ENCODE results near the gene PLSCR1.
"Not testable (repeated sequence)": the region's sequence is repeated elsewhere in the genome, so short reads cannot be mapped to it uniquely, and the experiment has no call there.

PLSCR1 gene

GRCh38 chr3:146542179-146542578 is 2.2 kb downstream of the PLSCR1 start:
- no peaks in the 10 kb centered on the region for H3K36me3 ChIP-seq (ENCODE audit: insufficient read depth, low read length)
- H3K9me3 ChIP-seq (ENCODE audit: control insufficient read depth, insufficient read depth, low read length), result no peaks in the 10 kb centered on the region
- H3K9ac ChIP-seq (ENCODE audit: low read depth, low read length), result no peak overlapping the region
- no peaks in the 10 kb centered on the region; the same call in 1 of the 2 replicates for H3K4me1 ChIP-seq (ENCODE audit: insufficient read depth, low read length)

GRCh38 chr3:146540978-146541377 is 3.4 kb downstream of the PLSCR1 start:
- Histone ChIP-seq H3K9ac (ENCODE audit: low read depth, low read length) (no peak overlapping the region), H3K4me1 (ENCODE audit: insufficient read depth, low read length) (no peaks in the 10 kb centered on the region; the same call in 1 of the 2 replicates), H3K36me3 (ENCODE audit: insufficient read depth, low read length) (no peaks in the 10 kb centered on the region), H3K9me3 (ENCODE audit: control insufficient read depth, insufficient read depth, low read length) (no peaks in the 10 kb centered on the region)

- Histone ChIP-seq H3K36me3 (ENCODE audit: insufficient read depth, low read length) (no peaks in the 10 kb centered on the region), H3K9ac (ENCODE audit: low read depth, low read length) (no peak overlapping the region), H3K9me3 (ENCODE audit: control insufficient read depth, insufficient read depth, low read length) (no peaks in the 10 kb centered on the region), H3K4me1 (ENCODE audit: insufficient read depth, low read length) (peaks cover 2% of the 10 kb centered on the region; the same call in 1 of the 2 replicates)
These were observed 4.2 kb downstream of the PLSCR1 start for GRCh38 chr3:146540236-146540635.

GRCh38 chr3:146539315-146539714 is 5.1 kb downstream of the PLSCR1 start:
- Histone ChIP-seq H3K9ac (ENCODE audit: low read depth, low read length) (no peak overlapping the region), H3K36me3 (ENCODE audit: insufficient read depth, low read length) (no peaks in the 10 kb centered on the region), H3K9me3 (ENCODE audit: control insufficient read depth, insufficient read depth, low read length) (no peaks in the 10 kb centered on the region), H3K4me1 (ENCODE audit: insufficient read depth, low read length) (peaks cover 5% of the 10 kb centered on the region; the same call in 1 of the 2 replicates)

- H3K36me3 ChIP-seq (ENCODE audit: insufficient read depth, low read length), result no peaks in the 10 kb centered on the region
- peaks cover 5% of the 10 kb centered on the region; the same call in 1 of the 2 replicates for H3K4me1 ChIP-seq (ENCODE audit: insufficient read depth, low read length)
- H3K9me3 ChIP-seq (ENCODE audit: control insufficient read depth, insufficient read depth, low read length), result no peaks in the 10 kb centered on the region
- H3K9ac ChIP-seq (ENCODE audit: low read depth, low read length), result no peak overlapping the region
These were observed 6.8 kb downstream of the PLSCR1 start for GRCh38 chr3:146537603-146538002.

GRCh38 chr3:146536681-146537080 is 7.7 kb downstream of the PLSCR1 start:
- H3K36me3 ChIP-seq (ENCODE audit: insufficient read depth, low read length), result 0 out of 2 replicates have a peak, but pooled peaks cover 2% of the 10 kb centered on the region
- H3K4me1 ChIP-seq (ENCODE audit: insufficient read depth, low read length), result peaks cover 5% of the 10 kb centered on the region; the same call in 1 of the 2 replicates
- H3K9ac ChIP-seq (ENCODE audit: low read depth, low read length), result no peak overlapping the region
- H3K9me3 ChIP-seq (ENCODE audit: control insufficient read depth, insufficient read depth, low read length), result no peaks in the 10 kb centered on the region

GRCh38 chr3:146532406-146532805 is 12.0 kb downstream of the PLSCR1 start:
- peaks cover 5% of the 10 kb centered on the region; the same call in 1 of the 2 replicates for H3K4me1 ChIP-seq (ENCODE audit: insufficient read depth, low read length)
- H3K9me3 ChIP-seq (ENCODE audit: control insufficient read depth, insufficient read depth, low read length), result no peaks in the 10 kb centered on the region
- H3K36me3 ChIP-seq (ENCODE audit: insufficient read depth, low read length), result 0 out of 2 replicates have a peak, but pooled peaks cover 5% of the 10 kb centered on the region
- H3K9ac ChIP-seq (ENCODE audit: low read depth, low read length), result no peak overlapping the region

- Histone ChIP-seq H3K36me3 (ENCODE audit: insufficient read depth, low read length) (0 out of 2 replicates have a peak, but pooled peaks cover 5% of the 10 kb centered on the region), H3K9ac (ENCODE audit: low read depth, low read length) (no peak overlapping the region), H3K9me3 (ENCODE audit: control insufficient read depth, insufficient read depth, low read length) (no peaks in the 10 kb centered on the region), H3K4me1 (ENCODE audit: insufficient read depth, low read length) (peaks cover 5% of the 10 kb centered on the region; the same call in 1 of the 2 replicates)
These were observed 13.8 kb downstream of the PLSCR1 start for GRCh38 chr3:146530609-146531008.

GRCh38 chr3:146529021-146529420 is 15.4 kb downstream of the PLSCR1 start:
- no peaks in the 10 kb centered on the region for H3K9me3 ChIP-seq (ENCODE audit: control insufficient read depth, insufficient read depth, low read length)
- peaks cover 5% of the 10 kb centered on the region; the same call in 1 of the 2 replicates for H3K36me3 ChIP-seq (ENCODE audit: insufficient read depth, low read length)
- no peaks in the 10 kb centered on the region for H3K4me1 ChIP-seq (ENCODE audit: insufficient read depth, low read length)
- H3K9ac ChIP-seq (ENCODE audit: low read depth, low read length), result no peak overlapping the region

GRCh38 chr3:146524961-146525360 is 19.4 kb downstream of the PLSCR1 start:
- H3K4me1 ChIP-seq (ENCODE audit: insufficient read depth, low read length), result peaks cover 23% of the 10 kb centered on the region
- no peak overlapping the region for H3K9ac ChIP-seq (ENCODE audit: low read depth, low read length)
- peaks cover 6% of the 10 kb centered on the region; the same call in 1 of the 2 replicates for H3K36me3 ChIP-seq (ENCODE audit: insufficient read depth, low read length)
- H3K9me3 ChIP-seq (ENCODE audit: control insufficient read depth, insufficient read depth, low read length), result no peaks in the 10 kb centered on the region

- H3K9ac ChIP-seq (ENCODE audit: low read depth, low read length), result no peak overlapping the region
- peaks cover 6% of the 10 kb centered on the region; the same call in 1 of the 2 replicates for H3K36me3 ChIP-seq (ENCODE audit: insufficient read depth, low read length)
- no peaks in the 10 kb centered on the region for H3K9me3 ChIP-seq (ENCODE audit: control insufficient read depth, insufficient read depth, low read length)
- H3K4me1 ChIP-seq (ENCODE audit: insufficient read depth, low read length), result peaks cover 23% of the 10 kb centered on the region
These were observed 20.9 kb downstream of the PLSCR1 start for GRCh38 chr3:146523531-146523930.

- Histone ChIP-seq H3K9ac (ENCODE audit: low read depth, low read length) (0 out of 2 replicates have a peak overlapping the region, but pooled peaks have one; percentile 3), H3K4me1 (ENCODE audit: insufficient read depth, low read length) (peaks cover 23% of the 10 kb centered on the region)
- H3K9me3 ChIP-seq (ENCODE audit: control insufficient read depth, insufficient read depth, low read length); H3K36me3 ChIP-seq (ENCODE audit: insufficient read depth, low read length): not testable (repeated sequence)
These were observed 21.9 kb downstream of the PLSCR1 start for GRCh38 chr3:146522174-146523158.

GRCh38 chr3:146521394-146521793 is 23.0 kb downstream of the PLSCR1 start:
- H3K9ac ChIP-seq (ENCODE audit: low read depth, low read length), result no peak overlapping the region
- no peaks in the 10 kb centered on the region for H3K9me3 ChIP-seq (ENCODE audit: control insufficient read depth, insufficient read depth, low read length)
- H3K4me1 ChIP-seq (ENCODE audit: insufficient read depth, low read length), result peaks cover 23% of the 10 kb centered on the region
- peaks cover 3% of the 10 kb centered on the region; the same call in 1 of the 2 replicates for H3K36me3 ChIP-seq (ENCODE audit: insufficient read depth, low read length)

GRCh38 chr3:146519810-146520209 is 24.6 kb downstream of the PLSCR1 start:
- Histone ChIP-seq H3K36me3 (ENCODE audit: insufficient read depth, low read length) (peaks cover 3% of the 10 kb centered on the region; the same call in 1 of the 2 replicates), H3K9ac (ENCODE audit: low read depth, low read length) (no peak overlapping the region), H3K9me3 (ENCODE audit: control insufficient read depth, insufficient read depth, low read length) (no peaks in the 10 kb centered on the region), H3K4me1 (ENCODE audit: insufficient read depth, low read length) (peaks cover 23% of the 10 kb centered on the region)

Measured in ES-I3 (cell line).